NK-92 (cell line): ENCODE data around the gene CFDP1.
"Not testable (repeated sequence)": the region's sequence is repeated elsewhere in the genome, so short reads cannot be mapped to it uniquely, and the experiment has no call there.

Experiments used
- DNase-seq: peaks from one replicate; lab custom pipeline; 2025; ENCODE audit not compliant: unreplicated experiment; lab: John Stamatoyannopoulos, UW

Gene CFDP1

DNA sequence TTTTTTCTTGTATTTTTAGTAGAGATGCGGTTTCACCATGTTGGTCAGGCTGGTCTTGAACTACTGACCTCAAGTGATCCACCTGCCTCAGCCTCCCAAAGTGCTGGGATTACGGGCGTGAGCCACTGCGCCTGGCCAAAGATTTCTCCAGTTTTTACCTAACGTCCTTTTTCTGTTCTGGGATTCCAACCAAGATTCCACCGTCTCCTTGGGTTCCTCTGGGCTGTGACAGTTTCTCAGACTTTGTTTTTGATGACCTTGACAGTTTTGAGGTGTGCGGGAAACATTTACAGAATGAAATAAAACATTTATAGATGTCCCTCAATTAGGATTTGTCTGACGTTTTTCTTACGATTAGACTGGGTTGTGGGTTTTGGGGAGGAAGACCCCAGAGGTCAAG, 163.9 kb downstream of the CFDP1 start:
- not testable (repeated sequence) for DNase-seq

DNA sequence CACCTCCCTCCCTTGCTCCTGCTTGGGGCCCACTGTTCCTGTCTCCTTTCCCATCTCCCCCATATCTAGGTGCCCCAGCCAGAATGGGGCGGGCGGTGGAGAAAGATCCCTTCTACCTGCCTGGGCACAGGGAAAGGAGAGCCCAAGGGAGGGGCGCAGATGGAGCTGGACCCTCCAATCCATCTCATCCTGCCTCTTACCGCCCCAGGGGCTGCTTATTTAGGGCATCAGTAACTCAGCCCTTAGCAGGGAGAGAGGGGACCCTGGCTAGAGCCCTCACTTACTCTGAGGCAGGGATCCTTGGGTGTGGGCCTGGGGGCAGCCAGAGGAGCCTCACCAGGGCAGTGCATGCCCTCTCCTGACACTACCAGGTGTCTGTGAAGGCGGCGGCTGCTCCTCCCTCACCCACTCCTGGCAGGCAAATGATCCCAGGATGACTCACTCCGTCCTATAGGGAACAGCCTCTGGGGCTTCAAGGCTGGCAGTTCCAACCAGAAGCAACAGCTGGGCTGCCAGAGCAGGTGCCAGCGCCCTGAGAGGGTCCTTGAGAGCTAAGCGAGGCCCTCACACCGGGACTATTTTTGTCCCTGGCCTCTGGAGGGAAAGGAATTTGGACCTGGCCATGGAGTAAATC, 165.6 kb downstream of the CFDP1 start:
- DNase-seq: no peak

DNA sequence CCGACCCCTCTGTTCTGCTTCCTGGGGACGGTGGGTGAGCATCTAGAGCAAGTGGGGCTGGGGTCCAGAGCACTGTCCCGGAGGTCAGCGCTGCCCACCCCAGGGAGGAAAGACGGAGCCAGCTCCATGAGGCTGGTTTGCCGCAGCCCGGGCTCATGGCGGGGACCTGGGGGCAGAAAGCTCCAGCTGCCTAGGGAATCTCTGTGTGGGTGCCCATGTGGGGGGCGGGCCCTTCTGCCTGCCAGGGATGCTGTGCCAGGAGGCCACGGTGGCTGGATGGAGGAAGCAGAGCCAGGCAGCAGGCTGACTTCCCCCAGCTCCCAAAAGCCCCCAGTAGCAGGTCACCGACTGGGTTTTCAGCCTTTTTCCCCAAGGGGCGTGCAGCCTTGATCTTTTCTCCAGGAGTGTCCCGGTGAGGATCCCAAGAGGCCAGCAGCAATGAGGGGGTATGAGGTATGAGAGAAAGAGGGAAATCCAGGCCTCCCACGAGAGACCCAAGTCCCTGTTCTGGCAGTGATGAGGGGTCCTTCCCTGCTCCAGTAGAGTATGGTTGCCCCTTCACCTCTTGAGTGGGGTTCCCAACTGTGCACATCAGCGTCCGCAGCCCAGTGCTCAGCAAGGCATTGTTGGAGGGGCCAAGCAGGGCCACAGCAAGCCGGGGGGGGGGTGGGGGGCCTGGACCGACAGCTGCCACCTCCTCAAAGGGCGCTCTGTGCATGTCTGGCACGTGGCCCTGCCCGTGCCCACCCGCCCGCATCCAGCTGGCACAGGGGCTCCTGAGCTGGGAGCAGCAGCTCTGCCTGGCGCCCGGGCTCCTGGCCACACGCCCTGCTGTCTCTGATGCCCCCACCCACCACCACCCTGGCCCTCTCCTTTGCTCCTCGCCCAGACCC, 166.3 kb downstream of the CFDP1 start:
- DNase-seq: no peak

DNA sequence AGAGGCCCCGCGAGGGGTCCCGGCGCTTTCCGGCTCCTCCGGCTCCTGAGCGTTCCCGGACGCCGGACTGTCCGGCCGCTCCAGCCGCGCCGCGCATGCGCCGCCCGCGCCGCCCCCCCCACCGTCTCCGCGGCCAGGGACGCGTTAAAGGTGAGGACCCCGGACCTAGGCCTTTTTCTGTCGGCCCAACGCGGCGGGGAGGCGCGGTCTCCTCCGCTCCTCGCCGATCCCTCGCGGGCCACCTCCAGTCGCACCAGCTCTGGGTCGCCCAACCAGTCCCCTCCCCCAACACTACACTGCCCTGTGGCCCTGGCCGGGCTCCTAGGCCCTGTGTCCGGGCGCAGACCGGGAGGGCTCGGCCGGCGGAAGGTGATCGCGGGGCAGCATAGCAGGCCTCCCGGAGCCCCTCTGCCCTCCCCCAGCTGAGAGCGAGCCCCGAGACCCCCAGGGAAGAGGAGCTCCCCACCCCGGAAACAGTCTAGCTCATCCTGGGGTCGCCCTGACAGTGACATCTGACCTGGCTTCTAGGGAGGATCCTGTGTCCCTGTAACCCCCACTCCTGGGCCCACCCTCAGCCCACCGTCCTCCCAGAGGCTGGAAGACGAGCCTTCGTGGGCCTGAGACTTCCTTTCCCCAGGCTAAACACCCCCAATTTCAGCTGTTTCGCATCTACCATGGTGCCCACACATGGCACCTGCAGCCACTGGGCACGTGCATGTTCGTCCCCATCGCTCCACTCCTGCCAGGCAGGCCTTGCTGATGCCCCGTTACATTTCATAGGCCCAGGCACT, 167.2 kb downstream of the CFDP1 start:
- no peak for DNase-seq

DNA sequence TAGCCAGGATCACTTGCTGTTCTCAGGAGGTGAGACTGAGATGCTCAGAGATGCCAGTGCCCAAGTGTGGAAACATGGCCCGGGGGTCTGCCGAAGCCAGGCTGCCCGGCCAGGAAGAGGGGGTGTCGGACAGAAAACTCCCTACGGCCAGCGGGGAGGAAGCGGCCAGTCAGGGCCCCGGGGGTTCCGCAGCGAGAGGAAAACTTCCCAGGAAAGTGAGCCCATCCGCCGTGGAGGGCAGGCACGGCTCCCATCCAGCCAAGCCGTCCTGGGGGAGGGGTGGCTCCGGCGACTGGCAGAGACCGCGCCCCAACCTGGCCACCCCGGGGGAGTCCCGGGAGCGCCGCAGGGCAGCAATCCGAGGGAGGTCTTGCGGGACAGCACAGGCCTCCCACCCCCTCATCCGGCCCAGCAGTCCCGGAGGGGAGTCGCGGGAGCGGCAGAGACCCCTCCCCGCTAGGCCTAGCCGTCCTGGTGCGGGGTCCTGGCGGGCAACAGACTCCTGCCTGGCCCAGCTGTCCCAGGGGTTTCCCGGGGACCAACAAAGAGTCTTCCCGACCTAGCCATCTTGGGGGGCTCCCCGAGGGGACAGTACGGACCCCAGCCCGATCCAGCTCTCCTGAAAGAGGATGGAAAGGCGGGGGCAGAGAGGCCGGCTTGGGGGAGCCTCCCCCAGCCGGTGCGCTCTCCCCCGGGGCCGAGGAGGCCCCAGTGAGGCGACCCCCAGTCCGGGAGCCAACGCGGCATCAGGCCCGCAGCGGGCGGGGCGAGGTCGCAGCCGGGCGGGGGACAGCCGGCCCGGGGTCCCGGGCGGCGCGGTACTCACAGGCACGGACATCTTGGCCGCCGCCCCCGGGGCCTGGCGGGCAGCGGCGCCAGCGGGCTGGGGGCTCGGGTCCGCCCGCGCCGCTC, 168.0 kb downstream of the CFDP1 start:
- DNase-seq: no peak

DNA sequence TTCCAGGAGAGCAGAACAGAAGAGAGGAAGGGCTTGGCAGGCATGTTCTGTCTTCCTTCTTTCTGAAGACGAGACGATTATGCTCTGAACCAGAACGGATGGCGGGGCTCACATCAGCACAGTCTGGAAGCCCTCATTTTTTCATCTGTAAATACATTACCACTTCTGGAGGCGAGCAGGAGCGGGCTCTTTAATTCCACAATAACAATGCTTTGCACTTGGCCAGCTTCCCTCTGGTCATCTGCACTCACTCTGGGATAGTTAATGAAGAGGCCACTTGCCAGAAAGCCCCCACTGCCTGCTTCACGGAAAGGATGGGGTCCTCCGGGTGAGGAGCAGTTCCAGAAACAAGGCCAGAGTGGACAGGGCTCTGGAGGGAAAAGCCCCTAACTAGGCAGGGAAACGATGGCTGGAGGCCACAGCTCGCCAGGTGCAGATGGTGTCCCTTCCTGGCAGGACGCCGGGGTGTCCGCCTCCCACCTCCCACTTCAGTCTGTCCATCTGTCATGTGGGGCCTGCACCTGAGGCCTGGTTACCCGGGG, 168.8 kb downstream of the CFDP1 start:
- no peak for DNase-seq

DNA sequence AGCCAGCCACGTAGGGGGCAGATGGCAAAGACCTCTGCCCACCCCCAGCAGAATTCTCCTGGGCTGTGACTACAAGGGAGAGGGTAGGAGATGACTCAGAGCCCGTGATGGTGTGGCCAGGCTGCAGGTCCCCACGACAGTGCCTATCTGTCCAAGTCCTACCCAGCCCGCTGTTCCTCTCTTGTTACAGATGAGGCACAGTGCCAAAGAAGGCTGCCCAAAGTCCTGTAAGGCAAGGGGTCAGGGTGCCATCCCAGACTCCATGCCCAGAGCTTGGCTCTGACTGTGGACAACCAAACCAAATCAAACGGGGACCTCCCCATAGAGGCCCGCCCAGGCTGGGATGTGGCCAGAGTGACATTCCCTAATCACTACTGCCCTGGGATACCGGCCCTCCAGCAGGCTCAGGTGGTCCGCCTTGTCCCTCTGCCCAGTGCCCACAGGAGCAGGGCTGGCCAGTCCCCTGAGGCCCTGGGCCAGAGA, 169.3 kb downstream of the CFDP1 start:
- DNase-seq: no peak

DNA sequence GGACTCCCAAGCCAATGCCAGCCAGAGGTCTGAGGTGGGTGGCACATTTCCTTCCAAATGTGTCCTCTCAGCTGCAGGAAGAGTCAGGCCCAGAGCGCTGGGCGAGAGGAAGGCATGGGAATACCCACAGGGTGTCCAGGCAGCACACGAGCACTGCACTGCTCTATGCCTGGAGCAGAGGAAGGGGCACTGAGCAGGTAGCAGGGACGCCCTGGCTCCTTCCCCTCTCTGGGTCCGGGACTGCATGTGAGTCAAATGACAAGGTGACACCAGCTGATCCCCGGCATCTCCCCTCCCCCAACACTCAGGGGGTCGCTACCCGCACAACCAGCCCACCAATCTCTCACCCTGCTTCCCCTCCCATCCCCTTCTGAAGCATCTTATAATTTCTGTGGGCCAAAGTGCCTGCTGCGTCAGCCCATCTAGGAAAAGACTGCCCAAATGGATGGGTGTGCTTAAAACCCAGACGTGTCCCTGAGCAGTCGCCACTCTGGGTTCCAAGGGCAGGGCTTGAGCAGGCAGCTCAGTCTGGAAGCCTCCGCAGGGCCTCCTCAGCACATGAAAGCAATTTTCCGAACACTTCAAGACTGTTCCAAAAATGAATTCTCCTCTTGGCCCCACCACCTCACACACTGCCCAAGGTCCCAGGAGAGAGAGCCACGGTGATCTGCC, 169.9 kb downstream of the CFDP1 start:
- no peak for DNase-seq

DNA sequence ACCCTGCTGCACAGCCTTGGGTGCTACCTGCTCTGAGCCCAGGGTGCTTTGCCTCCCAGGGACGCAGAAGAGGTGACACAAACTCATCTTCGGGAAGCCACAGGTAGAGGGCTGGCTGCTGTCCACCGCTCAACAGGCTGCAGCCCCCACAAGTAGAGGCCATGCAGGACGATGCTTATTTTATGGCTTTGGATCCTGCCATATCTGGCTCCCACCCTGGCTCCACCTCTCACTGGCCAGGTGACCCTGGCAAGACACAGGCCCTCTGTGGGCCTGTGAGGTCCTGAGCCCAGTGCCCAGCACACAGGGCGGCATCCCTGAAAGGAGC, 170.5 kb downstream of the CFDP1 start:
- no peak for DNase-seq

DNA sequence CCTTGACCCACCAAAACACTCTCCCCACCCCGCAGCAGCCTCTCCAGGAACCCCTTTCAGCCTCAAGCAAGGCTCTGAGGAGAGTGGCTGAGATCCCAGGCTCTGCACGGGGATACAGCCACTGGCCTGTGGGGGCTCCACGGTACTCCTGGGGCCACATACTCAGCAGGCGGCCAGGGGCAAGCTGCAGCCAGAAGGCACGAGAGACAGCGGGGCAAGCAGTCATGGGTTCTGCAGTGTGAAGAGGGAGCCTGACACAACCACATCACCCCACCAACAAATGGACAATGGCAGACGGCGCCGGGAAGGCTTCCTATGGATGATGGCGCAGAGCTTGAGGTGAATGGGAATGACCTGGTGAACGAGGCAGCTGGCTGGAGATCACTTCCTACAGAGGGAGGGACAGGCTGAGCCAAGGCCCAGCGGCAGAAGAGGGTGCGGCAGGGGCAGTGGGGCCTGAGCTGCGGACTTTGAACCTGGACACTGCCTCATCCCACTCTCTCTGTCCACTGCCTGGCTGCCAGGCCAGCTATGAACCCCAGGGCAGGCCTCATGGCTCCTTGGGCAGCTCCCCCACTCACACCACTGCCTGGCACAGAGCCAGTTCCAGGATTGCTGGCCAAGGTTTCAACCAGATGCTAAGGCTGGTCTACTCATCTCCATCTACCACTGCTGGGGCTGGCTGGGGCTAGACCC, 171.1 kb downstream of the CFDP1 start:
- DNase-seq: no peak

DNA sequence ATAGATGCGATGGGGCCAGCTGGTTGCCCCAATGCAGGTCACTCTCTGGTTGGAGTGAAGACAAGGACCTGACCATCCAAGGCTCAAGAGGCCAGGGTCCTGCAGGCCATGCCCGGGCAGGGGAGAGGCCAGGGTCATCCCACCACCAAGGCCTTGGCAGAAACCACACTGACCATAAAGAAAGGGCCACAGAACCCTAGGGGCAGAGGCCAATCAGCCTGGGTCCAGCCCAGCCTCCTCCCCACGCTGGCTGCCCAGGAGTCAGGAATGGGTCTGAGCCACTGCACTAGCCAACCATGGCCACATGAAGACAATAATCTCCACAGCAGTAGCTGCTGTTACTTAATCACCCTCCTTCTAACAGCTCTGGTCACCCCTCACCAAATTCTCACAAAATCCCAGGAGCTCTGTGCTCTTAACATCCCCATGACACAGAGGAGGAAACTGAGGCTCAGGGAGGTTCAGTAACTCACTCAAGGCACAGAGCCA, 171.7 kb downstream of the CFDP1 start:
- no peak for DNase-seq

DNA sequence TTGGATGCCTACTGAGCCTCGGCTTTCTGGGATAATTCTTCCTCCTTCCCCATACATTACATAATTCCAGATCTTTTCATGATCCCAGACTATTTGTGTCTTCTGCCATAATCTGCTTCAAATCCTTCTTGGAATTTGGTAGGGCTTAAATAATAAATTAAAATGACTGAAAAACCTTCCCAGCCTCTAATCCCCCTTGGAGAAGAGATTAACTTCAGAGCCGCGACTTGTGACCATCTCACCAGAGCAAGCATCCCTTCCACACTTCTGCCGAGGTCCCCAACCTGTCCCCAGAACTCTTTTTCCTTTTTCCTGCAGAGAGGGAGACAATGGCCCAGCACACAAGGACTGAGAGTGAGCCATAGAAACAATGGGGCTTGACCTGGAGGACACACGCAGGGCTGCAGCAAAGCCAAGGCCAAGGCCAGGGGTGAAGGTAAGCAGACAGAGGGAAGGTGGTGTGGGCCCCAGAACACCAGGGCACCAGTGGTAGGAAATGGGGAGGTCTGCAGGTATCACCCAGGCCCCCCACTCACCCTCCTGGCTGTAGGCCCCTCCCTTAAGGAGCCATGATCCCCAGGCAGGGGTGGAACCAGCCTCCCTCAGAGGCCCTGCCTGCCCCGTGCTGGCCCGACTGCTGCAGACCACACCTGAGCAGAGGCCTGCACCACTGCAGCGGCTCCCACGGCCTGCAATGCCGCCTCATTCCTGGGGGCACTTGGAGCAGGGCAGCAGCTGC, 172.3 kb downstream of the CFDP1 start:
- DNase-seq: no peak

DNA sequence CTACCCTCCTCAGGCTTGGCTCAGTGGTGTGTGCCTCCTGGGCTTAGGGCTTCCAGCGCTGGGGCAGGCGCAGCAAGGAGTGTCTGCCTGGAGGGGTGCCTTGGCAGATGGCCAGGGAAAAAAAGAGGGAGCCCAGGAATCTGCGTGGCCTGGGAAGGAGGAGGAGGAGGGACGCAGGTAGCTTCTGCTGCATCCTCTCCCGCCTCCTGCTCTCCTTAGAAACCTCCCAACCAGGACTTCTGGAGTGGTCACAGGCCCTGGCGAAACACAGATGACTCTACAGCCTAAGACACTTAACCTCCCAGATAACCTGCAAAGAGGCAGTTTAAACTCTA, 174.5 kb downstream of the CFDP1 start:
- no peak for DNase-seq

DNA sequence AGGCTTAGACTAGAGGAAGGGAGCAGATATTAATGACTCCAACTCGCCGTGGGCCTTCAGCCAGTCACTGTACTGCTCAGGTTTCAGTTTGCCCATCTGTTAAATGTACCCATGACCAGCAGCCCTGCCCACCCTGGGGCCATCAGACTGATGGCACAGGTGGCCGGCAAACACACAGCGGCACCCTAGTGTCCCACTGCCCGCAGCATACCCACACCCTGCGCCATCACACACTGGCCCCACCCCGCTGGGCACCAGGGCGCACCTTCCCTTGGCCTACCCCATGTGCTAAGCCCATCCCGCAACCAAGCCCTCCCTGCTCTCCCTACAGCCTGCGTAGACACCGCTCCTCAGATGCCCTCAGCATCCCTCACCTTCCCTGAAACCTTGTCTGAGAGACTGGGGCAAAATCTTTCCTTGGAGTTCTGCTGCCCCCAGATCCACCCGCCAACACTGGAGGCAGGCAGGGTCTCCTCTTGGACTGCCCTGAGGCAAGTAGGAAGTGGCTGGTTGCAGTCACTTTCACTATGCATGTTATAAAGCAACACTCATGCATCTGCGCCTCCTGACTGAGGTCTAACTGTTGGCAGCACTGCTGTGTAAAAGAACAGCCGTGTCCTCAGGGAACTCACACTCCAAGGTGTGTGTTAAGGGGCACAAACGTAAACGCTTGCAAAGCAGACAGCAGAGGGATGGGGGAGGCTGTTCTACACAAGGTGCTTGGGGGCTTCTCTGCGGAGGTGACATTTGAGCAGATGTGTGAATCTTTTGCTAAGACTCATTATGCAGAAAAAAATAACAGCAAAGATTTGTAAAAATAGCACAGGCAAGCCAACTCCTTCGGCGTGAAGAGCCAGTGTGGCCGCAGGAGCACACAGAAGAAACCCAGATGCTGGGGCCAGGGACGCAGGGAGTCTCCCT, 175.2 kb downstream of the CFDP1 start:
- no peak for DNase-seq

DNA sequence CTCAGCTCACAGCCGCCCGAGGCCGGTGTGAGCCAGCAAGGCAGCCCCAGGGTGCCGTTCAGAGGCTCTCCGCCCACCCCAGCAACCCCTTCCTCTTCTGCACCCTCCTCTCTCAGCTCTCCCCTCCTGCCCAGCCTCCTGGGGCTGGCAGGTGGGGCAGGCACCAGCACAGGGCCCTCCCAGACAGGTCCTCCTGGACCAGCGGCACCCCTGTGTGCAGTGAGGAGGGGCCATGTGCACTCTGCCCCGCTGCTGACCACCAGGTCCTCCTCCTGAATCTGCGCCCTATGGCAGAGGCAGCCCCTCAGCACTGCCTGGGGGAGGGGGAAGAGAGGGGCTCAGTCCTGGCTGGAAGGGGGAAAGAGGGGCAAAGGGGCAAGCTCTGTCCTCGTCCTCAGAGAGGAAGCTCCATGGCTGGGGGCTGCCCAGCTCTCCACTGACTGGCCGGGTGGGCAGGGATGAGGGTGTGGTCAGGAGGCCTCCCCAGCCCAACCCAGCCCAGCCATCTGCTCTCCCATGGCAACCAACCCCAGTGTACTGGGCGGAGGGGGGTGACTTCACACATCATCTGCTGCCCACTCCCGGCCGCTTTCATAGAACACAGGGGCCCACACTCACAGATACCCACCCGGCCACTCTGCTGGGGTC, 176.5 kb downstream of the CFDP1 start:
- DNase-seq: no peak

DNA sequence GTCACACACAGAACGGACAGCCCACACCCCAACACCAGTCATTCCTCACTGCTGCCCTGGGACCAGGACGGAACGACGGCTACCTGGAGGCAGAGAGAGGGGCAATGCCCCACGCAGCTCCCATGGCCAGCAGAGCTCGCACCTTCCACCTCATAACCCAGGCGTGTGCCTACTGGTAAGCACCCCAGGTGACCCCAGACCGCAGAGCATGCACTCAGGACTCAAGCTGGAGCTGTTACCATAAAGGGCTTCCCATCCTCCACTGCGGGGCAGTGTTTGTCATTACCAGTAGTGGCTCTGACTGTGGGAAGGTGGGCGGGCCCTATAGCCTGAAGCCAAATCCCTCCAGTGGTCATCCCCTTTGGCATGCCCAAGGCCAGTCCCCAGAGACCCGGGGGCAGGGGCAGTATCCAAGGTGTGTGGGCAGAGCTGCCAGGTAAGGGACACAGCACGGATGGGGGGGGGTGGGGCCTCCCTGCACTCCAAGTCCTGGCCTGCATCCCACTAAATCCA, 177.2 kb downstream of the CFDP1 start:
- no peak for DNase-seq

DNA sequence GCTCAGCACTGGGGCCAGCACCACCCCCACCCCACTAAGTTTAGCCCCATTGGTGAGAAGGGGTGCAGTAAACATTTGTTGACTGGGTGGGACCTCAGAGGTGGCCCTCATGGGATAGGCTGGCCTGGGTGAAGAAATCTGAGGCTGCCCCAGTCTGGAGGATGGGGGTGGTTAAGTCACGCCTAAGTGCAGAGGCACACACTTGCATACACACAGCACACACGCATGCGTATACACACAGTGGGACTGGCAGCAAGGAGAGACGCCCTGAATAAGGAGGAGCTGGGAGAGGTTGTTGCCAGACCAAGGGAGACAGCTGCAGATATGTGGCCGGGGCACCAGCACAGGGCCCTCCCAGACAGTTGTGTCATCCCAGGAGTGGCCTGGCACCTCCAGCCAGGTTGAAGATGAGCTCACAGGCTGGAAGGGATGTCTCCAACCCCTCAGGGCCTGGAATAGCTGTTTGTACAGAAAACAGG, 178.9 kb downstream of the CFDP1 start:
- DNase-seq: no peak
